Smooth muscle cell (in vitro differentiated cells): ENCODE data around the gene OOSP3. TPM values are rescaled to one million over a fixed set of nuclear protein-coding genes. Genes with fewer than 3 reads are reported as not detected.

Source experiments
- DNase-seq: peaks from one replicate; lab custom pipeline; 2025; ENCODE audit not compliant: unreplicated experiment; lab: John Stamatoyannopoulos, UW
- H2AFZ ChIP-seq: fragments of 200-600 bp; sonication (generic); 2 replicates; pipeline ENCODE4 v1.6.0; 2016; ENCODE audit warnings: antibody characterized with exemption, low read depth, mild to moderate bottlenecking
- H3F3A ChIP-seq: fragments of 200-600 bp; sonication (generic); 2 replicates; pipeline ENCODE4 v1.6.0; 2017; ENCODE audit warnings: antibody characterized with exemption, low read depth
- H3K27ac ChIP-seq: fragments of 200-600 bp; sonication (generic); 2 replicates; pipeline ENCODE4 v1.5.1; 2016; ENCODE audit warnings: low read depth, mild to moderate bottlenecking
- H3K27me3 ChIP-seq: fragments of 200-600 bp; sonication (generic); 2 replicates; pipeline ENCODE4 v1.6.1; 2016; ENCODE audit warnings: low read depth, mild to moderate bottlenecking
- H3K36me3 ChIP-seq: fragments of 200-600 bp; sonication (generic); 2 replicates; pipeline ENCODE4 v1.5.1; 2016; ENCODE audit warnings: low read depth
- H3K4me1 ChIP-seq: fragments of 200-600 bp; sonication (generic); 2 replicates; pipeline ENCODE4 v1.5.1; 2016; ENCODE audit warnings: low read depth
- H3K4me2 ChIP-seq: fragments of 200-600 bp; sonication (generic); 2 replicates; pipeline ENCODE4 v1.6.0; 2016; ENCODE audit warnings: mild to moderate bottlenecking
- H3K4me3 ChIP-seq: fragments of 200-600 bp; sonication (generic); 2 replicates; pipeline ENCODE4 v1.5.1; 2016; ENCODE audit warnings: mild to moderate bottlenecking
- H3K79me2 ChIP-seq: fragments of 200-600 bp; sonication (generic); 2 replicates; pipeline ENCODE4 v1.6.0; 2016; ENCODE audit warnings: low read depth, mild to moderate bottlenecking
- H3K9ac ChIP-seq: fragments of 200-600 bp; sonication (generic); 2 replicates; pipeline ENCODE4 v1.6.0; 2016; ENCODE audit warnings: low read depth
- H3K9me3 ChIP-seq: fragments of 200-600 bp; sonication (generic); replicated peaks from 2 replicates; pipeline ENCODE4 v1.5.1; 2016; ENCODE audit warnings: low read depth
- H4K20me1 ChIP-seq: fragments of 200-600 bp; sonication (generic); 2 replicates; pipeline ENCODE4 v1.6.0; 2016; ENCODE audit warnings: low read depth
- CTCF ChIP-seq: fragments of 200-600 bp; sonication (generic); IDR thresholded peaks from 2 replicates; pipeline ENCODE4 v1.5.1; 2017; ENCODE audit warnings: borderline replicate concordance, mild to moderate bottlenecking, antibody characterized with exemption; ENCODE audit not compliant: insufficient read depth, poor library complexity, severe bottlenecking
- WGBS: methylation state at CpG from one replicate; pipeline ENCODE4 v1.1.7; 2016; ENCODE audit warnings: low lambda C conversion rate; 5-methylcytosine and 5-hydroxymethylcytosine counted together
- polyA plus RNA-seq: library from polyadenylated mRNA; unstranded; fragments of >200 nt; fragmentation: Nextera tagmentation; extraction: Ambion mirVana; gene quantifications from 2 replicates; pipeline ENCODE4 v1.2.1, GENCODE V29; 2016
- total RNA-seq: library from RNA; depleted of rRNA; stranded (reverse); fragments of >200 nt; gene quantifications from 2 replicates; pipeline ENCODE4 v1.2.3, GENCODE V29; 2014

Gene OOSP3
- total and polyA plus RNA-seq, 2 experiments from 2014 or later: not detected

DNA sequence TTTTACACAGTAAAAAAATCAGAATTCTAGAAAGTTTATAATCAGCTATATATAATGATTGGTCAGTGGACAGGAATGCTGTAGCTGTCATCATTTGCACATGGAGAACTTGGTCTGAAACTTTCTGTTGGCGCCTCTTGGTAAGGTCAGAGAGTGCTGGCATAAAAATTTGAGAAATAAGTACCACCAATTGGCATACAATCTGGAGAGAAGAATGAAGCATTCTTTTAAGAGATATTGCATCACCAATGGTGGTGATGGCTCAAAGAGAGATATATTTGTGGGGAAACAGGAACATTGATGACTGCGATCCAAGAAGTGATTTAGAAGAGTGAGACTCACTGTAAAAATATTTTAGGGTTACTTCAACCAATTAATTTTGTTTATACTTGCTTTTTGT, 39.9 kb downstream of the OOSP3 start:
- no peak overlapping the region for H2AFZ ChIP-seq
- no peak overlapping the region for H3K4me3 ChIP-seq
- H3K27ac ChIP-seq: no peak overlapping the region
- H3K4me1 ChIP-seq: no peaks in the 10 kb centered on the region
- peaks cover 4% of the 10 kb centered on the region for H3K9me3 ChIP-seq
- H3K27me3 ChIP-seq: no peaks in the 10 kb centered on the region
- no peaks in the 10 kb centered on the region for H3K79me2 ChIP-seq
- H4K20me1 ChIP-seq: no peaks in the 10 kb centered on the region
- no peak overlapping the region for H3K4me2 ChIP-seq
- TF ChIP-seq CTCF: no peak
- H3K36me3 ChIP-seq: no peaks in the 10 kb centered on the region
- H3F3A ChIP-seq: no peaks in the 10 kb centered on the region
- 95% methylated on average over 2 of the region's 2 CpGs for WGBS
- DNase-seq: no peak
- H3K9ac ChIP-seq: no peak overlapping the region

GRCh38 chr11:59918987-59919589, 40.5 kb downstream of the OOSP3 start:
- WGBS: 29% methylated on average over 3 of the region's 3 CpGs
- Histone ChIP-seq H3K4me3 (no peak overlapping the region), H3K9me3 (peaks cover 4% of the 10 kb centered on the region), H3F3A (no peaks in the 10 kb centered on the region), H3K9ac (no peak overlapping the region), H3K27me3 (no peaks in the 10 kb centered on the region), H3K36me3 (no peaks in the 10 kb centered on the region), H3K4me1 (no peaks in the 10 kb centered on the region), H3K79me2 (no peaks in the 10 kb centered on the region), H4K20me1 (no peaks in the 10 kb centered on the region), H3K4me2 (no peak overlapping the region), H3K27ac (no peak overlapping the region), H2AFZ (no peak overlapping the region)
- TF ChIP-seq CTCF: peak; percentile 42
- no peak for DNase-seq

- Histone ChIP-seq H2AFZ (no peak overlapping the region), H3K36me3 (no peaks in the 10 kb centered on the region), H3F3A (no peaks in the 10 kb centered on the region), H3K27me3 (no peaks in the 10 kb centered on the region), H3K9me3 (peaks cover 4% of the 10 kb centered on the region), H3K4me3 (no peak overlapping the region), H3K4me1 (no peaks in the 10 kb centered on the region), H4K20me1 (no peaks in the 10 kb centered on the region), H3K4me2 (no peak overlapping the region), H3K27ac (no peak overlapping the region), H3K79me2 (no peaks in the 10 kb centered on the region), H3K9ac (no peak overlapping the region)
- 94% methylated on average over 6 of the region's 6 CpGs for WGBS
- TF ChIP-seq CTCF: no peak
- DNase-seq: no peak
Measured at GRCh38 chr11:59923813-59924212, 45.2 kb downstream of the OOSP3 start.

- no peaks in the 10 kb centered on the region for H3F3A ChIP-seq
- no peak overlapping the region for H2AFZ ChIP-seq
- DNase-seq: no peak
- no peak overlapping the region for H3K27ac ChIP-seq
- no peaks in the 10 kb centered on the region for H3K79me2 ChIP-seq
- H3K4me2 ChIP-seq: no peak overlapping the region
- H4K20me1 ChIP-seq: no peaks in the 10 kb centered on the region
- H3K9ac ChIP-seq: no peak overlapping the region
- no peak overlapping the region for H3K4me3 ChIP-seq
- no peak for TF ChIP-seq CTCF
- no peaks in the 10 kb centered on the region for H3K36me3 ChIP-seq
- no peaks in the 10 kb centered on the region for H3K4me1 ChIP-seq
- no peaks in the 10 kb centered on the region for H3K9me3 ChIP-seq
- WGBS: 69% methylated on average over 1 of the region's 1 CpG
- H3K27me3 ChIP-seq: no peaks in the 10 kb centered on the region
Measured at GRCh38 chr11:59931688-59932087, 53.1 kb downstream of the OOSP3 start.
